ENCODE results near the gene ZFAND2A. TPM values are rescaled to one million over a fixed set of nuclear protein-coding genes. Genes with fewer than 3 reads are reported as not detected.

ZFAND2A gene
- total RNA-seq, 4 donors from 2014 or later: 17.8 to 27.0 (median 22.3) TPM

- no peak overlapping the region for H3K27ac ChIP-seq
- no peak overlapping the region for H3K4me3 ChIP-seq
- no peaks in the 10 kb centered on the region for H3K36me3 ChIP-seq
- no peaks in the 10 kb centered on the region for H3K9me3 ChIP-seq
- TF ChIP-seq POLR2A (IDR thresholded peaks at IDR 0.05) (no peak), POLR2AphosphoS5 (IDR thresholded peaks at IDR 0.05) (no peak), CTCF (IDR thresholded peaks at IDR 0.05) (no peak), EP300 (IDR thresholded peaks at IDR 0.05) (no peak)
- 86% methylated on average over 18 of the region's 34 CpGs for WGBS
- no peak for DNase-seq (ENCODE audit: low spot score in 2 of 2)
- H3K4me1 ChIP-seq: no peaks in the 10 kb centered on the region
- no peaks in the 10 kb centered on the region for H3K27me3 ChIP-seq
These were observed 56.8 kb downstream of the ZFAND2A start for GRCh38 chr7:1103009-1103788.

Other genes with a start within 250 kb of the ZFAND2A start
- gene ADAP1, start 205.5 kb downstream of the ZFAND2A start, total RNA-seq: 1 to 10 TPM; 4.1 to 9.1 (median 6.3) TPM
- 10 to 100 TPM; 11.6 to 55.2 (median 13.2) TPM for gene COX19, start 184.6 kb downstream of the ZFAND2A start, total RNA-seq
- gene CYP2W1, start 177.0 kb downstream of the ZFAND2A start, total RNA-seq: 10 to 100 TPM; 13.3 to 20.8 (median 15.4) TPM
- gene GPR146, start 115.7 kb downstream of the ZFAND2A start, total RNA-seq: 10 to 100 TPM; 24.1 to 50.8 (median 39.3) TPM
- gene GPER1, start 72.1 kb downstream of the ZFAND2A start, total RNA-seq: 10 to 100 TPM in 1 of 4 donors, 1 to 10 TPM in 3; 2.6 to 11.9 (median 5.1) TPM
- not detected for gene UNCX, start 72.7 kb upstream of the ZFAND2A start, total RNA-seq

All from suprapubic skin (tissue), 4 donors.